HG02970 (cell line): Measurements from ENCODE around the gene OLFML2A.

Source experiments
- ATAC-seq: cut with Tn5 transposase; IDR thresholded peaks from one replicate; pipeline ENCODE4 v1.9.1; 2021; ENCODE audit warnings: mild to moderate bottlenecking, moderate library complexity, moderate number of reproducible peaks; ENCODE audit not compliant: unreplicated experiment, low FRiP score

Gene OLFML2A

DNA sequence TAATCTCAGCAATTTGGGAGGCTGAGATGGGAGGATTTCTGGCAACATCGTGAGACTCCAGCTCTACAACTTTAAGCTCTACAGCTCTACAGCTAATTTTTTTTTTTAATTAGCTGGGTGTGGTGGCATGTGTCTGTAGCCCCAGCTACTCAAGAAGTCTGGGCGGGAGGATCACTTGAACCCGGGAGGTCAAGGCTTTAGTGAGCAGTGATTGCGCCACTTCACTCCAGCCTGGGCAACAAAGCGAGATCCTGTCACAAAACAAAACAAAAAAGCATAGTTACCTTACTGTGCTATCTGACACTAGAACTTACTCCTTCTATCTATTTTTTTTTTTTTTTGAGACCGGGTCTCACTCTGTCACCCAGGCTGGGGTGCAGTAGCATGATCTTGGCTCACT, 70.0 kb downstream of the OLFML2A start:
- no peak for ATAC-seq

GRCh38 chr9:124849801-124850200, 72.9 kb downstream of the OLFML2A start:
- no peak for ATAC-seq

GRCh38 chr9:124852121-124852828, 75.3 kb downstream of the OLFML2A start:
- no peak for ATAC-seq

GRCh38 chr9:124852829-124853531, 76.0 kb downstream of the OLFML2A start, which contains the start of gene WDR38:
WDR38 (plus strand) TSS chr9:124853460; CDS start chr9:124853532, 72 bp downstream.
- ATAC-seq: peak; percentile 73

DNA sequence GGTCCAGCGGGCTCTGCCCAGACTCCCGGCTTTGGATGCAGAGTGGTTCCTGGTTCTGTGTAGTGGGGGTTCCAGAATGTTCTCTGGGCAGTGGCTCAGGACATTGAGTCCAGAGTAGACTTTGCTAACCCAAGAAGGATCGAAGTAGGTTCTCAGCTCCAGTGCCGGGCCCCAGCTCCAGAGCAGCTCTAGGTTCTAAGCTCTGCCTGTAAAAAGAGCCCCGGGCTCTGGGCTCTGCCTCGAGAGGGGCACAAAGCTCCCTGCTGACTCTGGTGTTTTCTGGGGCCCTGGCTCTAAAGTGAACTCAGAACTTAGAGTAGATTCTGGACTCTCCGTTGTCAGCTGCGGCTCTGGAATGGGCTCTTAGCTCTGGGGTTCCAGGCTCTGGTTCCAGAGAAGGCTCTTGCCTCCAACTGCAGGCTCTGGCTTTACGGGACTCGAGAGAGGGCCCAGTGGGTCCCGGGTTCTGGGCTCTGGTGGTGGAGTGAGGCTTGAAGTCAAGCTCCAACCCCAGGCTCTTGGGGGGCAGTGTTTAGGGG, 76.7 kb downstream of the OLFML2A start:
- ATAC-seq: no peak

- ATAC-seq: no peak
These were observed 77.2 kb downstream of the OLFML2A start for GRCh38 chr9:124854161-124854560.

DNA sequence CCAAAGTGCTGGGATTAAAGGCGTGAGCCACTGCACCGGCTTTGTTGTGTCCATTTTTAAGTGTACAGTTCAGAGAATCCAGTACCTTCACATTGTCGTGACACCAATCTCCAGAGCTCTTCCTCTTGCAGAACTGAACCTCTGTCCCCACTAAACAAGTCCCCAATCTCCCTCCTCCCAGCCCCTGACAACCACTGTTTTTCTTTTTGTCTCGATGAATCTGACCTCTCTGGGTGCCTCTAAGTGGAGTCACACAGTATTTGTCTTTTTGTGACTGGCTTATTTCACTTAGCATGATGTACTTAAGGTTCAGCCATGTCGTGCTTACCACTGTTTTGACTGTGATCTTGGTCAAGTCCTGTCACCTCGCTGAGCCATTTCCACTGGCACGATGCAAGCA, 77.9 kb downstream of the OLFML2A start:
- ATAC-seq: no peak

DNA sequence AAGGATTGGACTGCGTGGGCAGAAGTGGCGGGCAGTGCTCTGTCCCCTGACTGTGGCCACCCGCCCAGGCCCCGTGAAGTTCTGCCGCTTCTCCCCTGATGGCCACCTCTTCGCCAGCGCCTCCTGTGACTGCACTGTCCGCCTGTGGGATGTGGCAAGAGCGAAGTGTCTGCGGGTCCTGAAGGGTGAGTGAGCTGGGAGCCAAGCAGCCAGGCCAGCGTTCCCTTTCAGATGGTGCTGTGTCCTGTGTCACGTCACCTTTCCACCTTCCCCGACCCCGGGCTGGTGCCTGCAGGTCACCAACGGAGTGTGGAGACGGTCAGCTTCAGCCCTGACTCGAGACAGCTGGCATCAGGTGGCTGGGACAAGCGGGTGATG, 78.6 kb downstream of the OLFML2A start:
- ATAC-seq: no peak

GRCh38 chr9:124855944-124856765, 79.2 kb downstream of the OLFML2A start:
- no peak for ATAC-seq

DNA sequence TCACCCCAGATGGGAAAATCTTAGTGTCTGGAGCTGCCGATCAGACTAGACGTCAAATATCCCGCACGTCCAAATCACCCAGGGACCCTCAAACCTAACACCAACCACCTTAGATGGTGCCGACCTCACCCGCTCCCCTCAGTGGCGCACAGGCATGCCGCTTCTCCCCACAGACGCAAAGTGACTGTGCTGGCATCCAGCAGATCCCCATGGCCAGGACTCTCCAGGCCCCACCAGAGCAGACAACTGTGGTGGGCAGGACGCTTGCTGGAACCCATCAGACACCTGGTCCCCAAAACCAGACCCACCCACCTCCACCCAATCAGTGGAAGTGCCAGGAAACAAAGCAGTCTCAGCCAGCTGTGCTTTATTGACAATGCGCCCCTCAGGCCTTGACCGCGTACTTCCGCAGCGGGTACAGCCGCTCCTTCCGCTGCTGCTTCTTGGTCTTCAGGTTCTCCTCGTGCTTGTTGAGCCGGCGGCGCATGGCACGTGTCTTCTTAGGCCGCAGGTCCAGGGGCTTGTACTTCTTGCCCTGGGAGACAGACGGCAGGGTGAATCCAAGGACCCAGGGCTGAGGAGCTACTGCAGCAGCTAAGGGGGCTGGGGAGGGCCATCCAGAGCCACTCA, 80.7 kb downstream of the OLFML2A start:
- no peak for ATAC-seq

- ATAC-seq: no peak
These were observed 81.6 kb downstream of the OLFML2A start for GRCh38 chr9:124858330-124859046.

DNA sequence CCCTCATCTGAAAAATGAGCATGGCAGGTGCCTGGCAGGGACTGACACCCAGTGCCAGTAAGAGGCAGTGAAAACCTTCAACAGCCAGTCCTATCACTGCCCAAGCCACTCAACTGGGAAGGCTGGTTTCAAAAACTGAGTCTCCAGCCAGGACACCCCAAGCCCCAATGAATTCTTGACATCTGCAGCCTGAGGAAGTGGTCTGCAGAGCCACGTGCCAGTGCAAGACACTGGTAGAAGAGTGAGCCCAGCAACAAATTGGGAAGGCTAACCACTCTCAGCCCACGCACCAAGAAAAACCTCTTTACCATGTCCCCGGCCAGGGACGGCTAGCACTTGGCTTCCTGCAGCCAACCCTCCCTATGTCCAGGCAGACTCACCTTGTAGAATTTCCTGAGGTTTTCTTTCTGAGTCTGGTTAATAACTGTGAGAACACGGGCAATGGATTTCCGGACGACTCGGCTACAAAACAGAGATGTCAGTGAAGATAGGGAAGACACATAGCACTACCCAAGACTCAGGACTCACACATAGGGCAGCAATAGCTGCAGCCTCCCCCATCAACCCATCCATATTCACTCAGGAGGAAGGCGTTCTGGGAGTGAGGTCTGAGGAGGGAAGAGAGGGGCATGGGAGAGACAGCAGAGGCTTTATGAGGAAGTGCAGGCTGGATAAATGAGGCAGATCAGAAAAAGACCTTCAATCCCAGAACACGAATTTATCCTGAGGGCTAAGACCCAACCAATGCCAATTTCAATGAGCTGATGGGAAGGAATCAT, 83.1 kb downstream of the OLFML2A start:
- no peak for ATAC-seq

DNA sequence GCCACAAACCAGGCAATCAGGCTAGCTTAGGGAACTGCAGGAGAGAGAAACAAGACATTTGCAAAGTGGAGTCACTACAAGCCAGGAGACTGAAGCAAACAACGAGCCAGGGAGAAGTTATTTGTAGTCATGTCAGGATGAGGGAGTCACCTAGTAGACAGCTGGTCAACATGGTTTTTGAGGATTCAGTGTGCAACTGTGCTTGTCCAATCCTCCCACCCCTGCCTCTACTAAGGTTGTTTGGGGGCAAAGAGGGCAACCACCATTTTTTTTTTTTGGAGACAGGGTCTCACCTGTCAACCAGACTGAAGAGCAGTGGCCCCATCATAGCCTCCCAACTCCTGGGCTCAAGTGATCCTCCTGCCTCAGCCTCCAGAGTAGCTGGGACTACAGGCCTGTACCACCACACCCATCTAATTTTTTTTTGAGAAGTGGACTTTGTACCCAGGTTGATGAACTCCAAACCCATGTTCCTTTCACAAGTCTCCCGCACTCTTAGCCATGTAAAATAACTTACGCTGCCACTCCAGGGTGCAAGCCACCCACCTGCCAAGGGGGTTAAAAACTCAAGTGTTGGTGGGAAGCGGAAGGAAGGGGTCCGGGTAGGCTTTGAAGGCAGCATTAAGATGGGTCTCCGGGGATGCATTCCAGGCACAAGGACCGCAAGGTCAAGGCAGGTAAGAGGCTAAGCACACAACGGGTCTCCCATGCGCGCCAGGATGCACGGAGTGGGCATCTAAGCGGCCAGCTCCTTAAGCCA, 83.8 kb downstream of the OLFML2A start:
- no peak for ATAC-seq

DNA sequence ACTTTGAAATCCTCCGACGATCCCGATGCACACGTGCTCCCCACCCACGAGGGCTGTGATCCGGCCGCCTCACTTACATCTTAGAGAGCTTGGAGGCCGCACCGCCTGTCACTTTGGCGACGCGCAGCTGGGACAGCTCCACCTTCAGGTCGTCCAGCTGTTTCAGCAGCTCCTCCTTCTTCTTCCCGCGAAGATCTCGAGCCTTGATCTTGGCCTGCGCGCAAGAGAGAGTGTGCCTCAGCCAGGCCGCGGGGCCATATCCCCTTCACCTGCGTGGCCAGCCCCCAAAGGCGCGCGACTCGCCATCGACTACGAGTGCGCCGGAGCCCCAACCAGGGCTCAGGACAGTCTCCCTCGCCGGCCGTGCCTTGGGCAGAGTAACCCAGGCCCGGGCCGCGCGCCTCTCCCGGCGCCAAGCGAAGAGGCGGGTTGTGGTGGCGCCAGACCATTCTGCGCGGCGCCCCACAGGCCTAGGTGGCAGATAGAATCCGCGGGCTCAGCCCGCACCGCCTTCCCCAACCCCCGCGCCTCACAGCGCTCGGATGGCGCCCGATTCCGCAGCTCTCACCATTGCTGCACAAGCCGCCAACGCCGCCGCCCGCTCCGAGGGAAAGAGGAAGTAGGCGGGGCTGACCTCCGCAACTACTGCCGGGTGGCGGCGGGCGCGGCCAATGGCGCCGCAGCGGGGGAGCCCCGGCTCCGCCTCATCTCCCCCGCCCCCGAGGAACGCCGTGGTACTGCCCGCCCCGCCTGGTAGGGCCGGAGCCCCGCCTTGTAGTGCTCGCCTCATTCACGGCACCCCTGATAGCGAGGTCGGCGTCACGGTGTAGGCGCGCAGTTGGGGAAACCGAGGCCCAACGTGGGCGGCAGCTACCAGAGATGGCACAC, 84.7 kb downstream of the OLFML2A start, which contains the start of the genes ARPC5L and RPL35:
Gene ARPC5L, plus strand, starts transcription at position 789 of the 888 bp plus-strand sequence. CDS start 7,161 bp downstream, outside the sequence.
Gene RPL35, minus strand, starts transcription at position 616 of the 888 bp plus-strand sequence. Its CDS starts 45 bp downstream, at position 571.
- peak; percentile 91 for ATAC-seq

DNA sequence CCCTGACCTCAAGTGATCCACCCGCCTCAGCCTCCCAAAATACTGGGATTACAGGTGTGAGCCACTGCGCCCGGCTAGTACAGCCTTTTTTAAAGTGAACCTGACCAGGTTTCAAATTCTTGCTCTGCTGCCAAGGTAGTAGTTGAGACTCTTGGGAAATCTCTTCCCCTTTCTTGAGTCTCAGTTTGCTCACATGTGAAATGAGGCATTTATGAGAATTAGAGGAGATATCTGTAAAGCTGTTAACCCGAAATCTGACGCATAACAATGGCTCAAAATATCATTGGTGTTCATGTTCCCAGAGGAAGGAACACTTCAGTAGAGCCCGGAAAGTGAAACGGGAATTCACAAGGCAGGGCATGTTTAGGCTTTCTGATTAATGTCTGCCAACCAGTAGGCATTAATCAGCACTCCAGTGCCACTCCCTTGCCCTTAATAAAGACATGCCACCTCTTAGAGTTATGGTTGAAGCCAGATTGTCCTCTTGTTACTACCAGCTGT, 86.5 kb downstream of the OLFML2A start:
- no peak for ATAC-seq
